Fibroblast of skin of scalp (primary cell): ENCODE measurements around the gene SEC61A1.

Experiments used
- DNase-seq: peaks from one replicate; pipeline ENCODE4 v3.0.0-alpha.2; 2013

Gene SEC61A1

GRCh38 chr3:128060473-128061381 lies 8.5 kb downstream of the SEC61A1 start:
- DNase-seq: peak; percentile 92

- no peak for DNase-seq
Measured at GRCh38 chr3:128062033-128062745, 10.0 kb downstream of the SEC61A1 start.

- no peak for DNase-seq
Measured at GRCh38 chr3:128063865-128064264, 11.6 kb downstream of the SEC61A1 start.

GRCh38 chr3:128064962-128065361 lies 12.7 kb downstream of the SEC61A1 start:
- no peak for DNase-seq

- peak; percentile 35 for DNase-seq
Measured at GRCh38 chr3:128066114-128066513, 13.9 kb downstream of the SEC61A1 start.

GRCh38 chr3:128066676-128067075 lies 14.4 kb downstream of the SEC61A1 start:
- no peak for DNase-seq

- peak; percentile 35 for DNase-seq
Measured at GRCh38 chr3:128067489-128067888, 15.3 kb downstream of the SEC61A1 start.

- peak; percentile 54 for DNase-seq
Measured at GRCh38 chr3:128068156-128068620, 16.0 kb downstream of the SEC61A1 start.

GRCh38 chr3:128069271-128069670 lies 17.0 kb downstream of the SEC61A1 start:
- no peak for DNase-seq

- no peak for DNase-seq
Measured at GRCh38 chr3:128070898-128071591, 18.8 kb downstream of the SEC61A1 start.

GRCh38 chr3:128071771-128072453 lies 19.7 kb downstream of the SEC61A1 start:
- no peak for DNase-seq

GRCh38 chr3:128072454-128073184 lies 20.4 kb downstream of the SEC61A1 start:
- DNase-seq: no peak

GRCh38 chr3:128073185-128073725 lies 21.0 kb downstream of the SEC61A1 start:
- DNase-seq: no peak

- DNase-seq: no peak
Measured at GRCh38 chr3:128073807-128074206, 21.6 kb downstream of the SEC61A1 start.

- no peak for DNase-seq
Measured at GRCh38 chr3:128074851-128075521, 22.7 kb downstream of the SEC61A1 start.

GRCh38 chr3:128075522-128076482 lies 23.6 kb downstream of the SEC61A1 start:
- peak; percentile 87 for DNase-seq

- no peak for DNase-seq
Measured at GRCh38 chr3:128076483-128077201, 24.4 kb downstream of the SEC61A1 start.

- no peak for DNase-seq
Measured at GRCh38 chr3:128077202-128077624, 25.0 kb downstream of the SEC61A1 start.

GRCh38 chr3:128077665-128078064 lies 25.4 kb downstream of the SEC61A1 start:
- DNase-seq: no peak
